ENCODE measurements around the gene BHLHE40.
"Not testable (repeated sequence)": the region's sequence is repeated elsewhere in the genome, so short reads cannot be mapped to it uniquely, and the experiment has no call there.

Gene BHLHE40

GRCh38 chr3:4961865-4962264 is 17.4 kb upstream of the BHLHE40 start:
- DNase-seq (ENCODE audit: low read depth, low spot score): not testable (repeated sequence)

GRCh38 chr3:4963669-4964570 is 15.3 kb upstream of the BHLHE40 start:
- no peak for DNase-seq (ENCODE audit: low read depth, low spot score)

- not testable (repeated sequence) for DNase-seq (ENCODE audit: low read depth, low spot score)
Observed at GRCh38 chr3:4966006-4966405, 13.2 kb upstream of the BHLHE40 start.

GRCh38 chr3:4967683-4968082 is 11.6 kb upstream of the BHLHE40 start:
- not testable (repeated sequence) for DNase-seq (ENCODE audit: low read depth, low spot score)

GRCh38 chr3:4971437-4971836 is 7.8 kb upstream of the BHLHE40 start:
- DNase-seq (ENCODE audit: low read depth, low spot score): not testable (repeated sequence)

GRCh38 chr3:4971838-4972237 is 7.4 kb upstream of the BHLHE40 start:
- no peak for DNase-seq (ENCODE audit: low read depth, low spot score)

- DNase-seq (ENCODE audit: low read depth, low spot score): no peak
Observed at GRCh38 chr3:4972652-4973643, 6.3 kb upstream of the BHLHE40 start.

GRCh38 chr3:4974154-4974553 is 5.1 kb upstream of the BHLHE40 start:
- DNase-seq (ENCODE audit: low read depth, low spot score): no peak

- no peak for DNase-seq (ENCODE audit: low read depth, low spot score)
Observed at GRCh38 chr3:4976109-4976508, 3.1 kb upstream of the BHLHE40 start.

- DNase-seq (ENCODE audit: low read depth, low spot score): no peak
Observed at GRCh38 chr3:4977001-4977852, 2.0 kb upstream of the BHLHE40 start.

- DNase-seq (ENCODE audit: low read depth, low spot score): no peak
Observed at GRCh38 chr3:4977853-4978203, 1.4 kb upstream of the BHLHE40 start.

- no peak for DNase-seq (ENCODE audit: low read depth, low spot score)
Observed at GRCh38 chr3:4978204-4978965, 852 bp upstream of the BHLHE40 start.

GRCh38 chr3:4978966-4979427 is 240 bp upstream of the BHLHE40 start:
- DNase-seq (ENCODE audit: low read depth, low spot score): no peak

- no peak for DNase-seq (ENCODE audit: low read depth, low spot score)
Observed at GRCh38 chr3:4980229-4981203, 1.3 kb downstream of the BHLHE40 start.

GRCh38 chr3:4981294-4981664 is 2.0 kb downstream of the BHLHE40 start:
- no peak for DNase-seq (ENCODE audit: low read depth, low spot score)

GRCh38 chr3:4981665-4982494 is 2.6 kb downstream of the BHLHE40 start:
- DNase-seq (ENCODE audit: low read depth, low spot score): no peak

- DNase-seq (ENCODE audit: low read depth, low spot score): no peak
Observed at GRCh38 chr3:4982773-4983738, 3.8 kb downstream of the BHLHE40 start.

Measured in iPS DF 19.7 (cell line).